Central memory CD8-positive, alpha-beta T cell (primary cell): Measurements from ENCODE around the gene NPTXR.
A peak's percentile ranks its signal among the peaks of the same experiment; 100 is the strongest.
"Not testable (repeated sequence)": the region's sequence is repeated elsewhere in the genome, so short reads cannot be mapped to it uniquely, and the experiment has no call there.

Experiments used
- ATAC-seq: fragments of 150-1000 bp; cut with Tn5 transposase; replicated peaks from 2 replicates; pipeline ENCODE4 v1.10.0; 2022; ENCODE audit warnings: mild to moderate bottlenecking, moderate FRiP score, moderate number of reproducible peaks; ENCODE audit not compliant: poor library complexity, severe bottlenecking; ENCODE audit errors: extremely low read depth
- DNase-seq, 2 donors: peaks; one replicate each; pipeline ENCODE4 v3.0.0; 2021; ENCODE audit warnings: low spot score in 2 of 2
- H3K27ac Mint-ChIP-seq: one replicate; pipeline ENCODE4 v1.8.0; 2022; ENCODE audit warnings: low read depth, mild to moderate bottlenecking, moderate library complexity, mixed read lengths
- H3K27me3 Mint-ChIP-seq: one replicate; pipeline ENCODE4 v1.8.0; 2022; ENCODE audit warnings: mixed read lengths
- H3K36me3 Mint-ChIP-seq: one replicate; pipeline ENCODE4 v1.8.0; 2022; ENCODE audit warnings: mild to moderate bottlenecking, moderate library complexity, mixed read lengths; ENCODE audit not compliant: insufficient read depth
- H3K4me1 Mint-ChIP-seq: one replicate; pipeline ENCODE4 v1.8.0; 2022; ENCODE audit warnings: mixed read lengths
- H3K4me3 Mint-ChIP-seq: one replicate; pipeline ENCODE4 v1.8.0; 2022; ENCODE audit warnings: mild to moderate bottlenecking, moderate library complexity, mixed read lengths
- H3K9me3 Mint-ChIP-seq: one replicate; pipeline ENCODE4 v1.8.0; 2022; ENCODE audit warnings: mixed read lengths

Gene NPTXR

DNA sequence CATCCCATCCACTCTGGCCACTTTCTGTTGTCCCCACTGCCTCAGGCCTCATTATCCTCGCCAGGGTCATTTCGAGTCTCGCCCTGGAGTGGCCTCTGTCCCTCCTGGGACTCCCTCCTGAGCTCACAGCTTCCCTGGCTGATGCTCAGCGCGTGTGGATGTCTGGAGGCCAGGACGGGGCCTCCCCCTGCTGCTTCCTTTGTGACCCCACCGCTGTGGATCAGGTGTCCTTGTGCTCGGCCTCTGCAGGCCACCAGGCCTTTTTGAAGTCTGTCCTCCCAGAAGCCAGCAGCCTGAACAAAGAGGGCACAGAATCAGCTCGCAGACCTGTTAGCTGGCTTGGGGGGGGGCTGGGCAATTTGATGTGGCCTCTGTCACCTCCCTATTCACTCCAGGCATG lies 14.7 kb upstream of the NPTXR start:
- ATAC-seq (no peak), DNase-seq (no peak)
- Mint-ChIP-seq H3K36me3 (peaks cover 2% of the 10 kb centered on the region), H3K4me3 (no peak overlapping the region), H3K4me1 (peaks cover 19% of the 10 kb centered on the region), H3K27ac (no peak overlapping the region), H3K9me3 (no peaks in the 10 kb centered on the region), H3K27me3 (no peaks in the 10 kb centered on the region)

DNA sequence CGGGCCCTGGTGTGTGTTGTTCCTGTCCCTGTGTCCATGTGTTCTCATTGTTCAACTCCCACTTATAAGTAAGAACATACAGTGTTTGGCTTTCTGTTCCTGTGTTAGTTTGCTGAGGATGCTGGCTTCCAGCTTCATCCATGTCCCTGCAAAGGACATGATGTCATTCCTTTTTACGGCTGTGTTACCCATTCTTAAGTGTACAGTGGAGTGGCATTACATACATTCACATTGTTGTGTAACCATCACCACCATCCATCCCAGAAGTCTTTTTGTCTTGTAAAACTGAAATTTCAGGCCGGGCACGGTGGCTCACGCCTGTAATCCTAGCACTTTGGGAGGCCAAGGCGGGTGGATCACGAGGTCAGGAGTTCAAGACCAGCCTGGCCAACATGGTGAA lies 10.6 kb upstream of the NPTXR start:
- not testable (repeated sequence) for H3K27me3 Mint-ChIP-seq, H3K27ac Mint-ChIP-seq, H3K9me3 Mint-ChIP-seq, DNase-seq, H3K4me3 Mint-ChIP-seq, ATAC-seq, H3K4me1 Mint-ChIP-seq, H3K36me3 Mint-ChIP-seq

- not testable (repeated sequence) for H3K36me3 Mint-ChIP-seq, H3K27me3 Mint-ChIP-seq, H3K9me3 Mint-ChIP-seq, ATAC-seq, H3K4me1 Mint-ChIP-seq, H3K27ac Mint-ChIP-seq, DNase-seq, H3K4me3 Mint-ChIP-seq
Observed at GRCh38 chr22:38853883-38854282, 10.1 kb upstream of the NPTXR start.

GRCh38 chr22:38853196-38853651 lies 9.4 kb upstream of the NPTXR start:
- Mint-ChIP-seq H3K9me3 (no peaks in the 10 kb centered on the region), H3K36me3 (no peaks in the 10 kb centered on the region), H3K27me3 (no peaks in the 10 kb centered on the region), H3K4me3 (no peak overlapping the region), H3K27ac (no peak overlapping the region), H3K4me1 (no peaks in the 10 kb centered on the region)
- no peak for ATAC-seq
- DNase-seq: no peak

DNA sequence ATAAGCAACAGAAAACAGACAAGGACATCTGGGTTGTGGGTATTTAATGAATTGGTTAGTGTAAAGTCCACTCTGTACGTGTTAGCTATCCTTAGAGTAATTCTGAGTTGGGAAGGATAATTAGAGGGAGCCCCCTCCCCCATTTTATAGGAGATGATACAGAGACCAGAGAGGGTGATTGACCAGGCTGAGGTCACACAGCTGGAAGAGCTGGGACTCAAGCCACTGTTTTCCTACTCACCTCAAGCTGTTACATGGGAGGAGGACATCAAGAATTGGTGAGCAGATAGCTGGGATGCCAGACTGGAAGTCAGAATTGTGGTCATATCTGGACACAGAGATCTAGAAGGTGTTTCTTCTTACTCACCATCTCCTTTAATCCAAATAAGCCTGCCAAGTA lies 8.7 kb upstream of the NPTXR start:
- Mint-ChIP-seq H3K27ac (no peak overlapping the region), H3K27me3 (no peaks in the 10 kb centered on the region), H3K36me3 (no peaks in the 10 kb centered on the region), H3K4me3 (no peak overlapping the region), H3K4me1 (no peaks in the 10 kb centered on the region), H3K9me3 (no peaks in the 10 kb centered on the region)
- DNase-seq: no peak
- no peak for ATAC-seq

- no peaks in the 10 kb centered on the region for H3K36me3 Mint-ChIP-seq
- DNase-seq (no peak), ATAC-seq (no peak)
- no peak overlapping the region for H3K27ac Mint-ChIP-seq
- H3K4me3 Mint-ChIP-seq: no peak overlapping the region
- no peaks in the 10 kb centered on the region for H3K4me1 Mint-ChIP-seq
- H3K9me3 Mint-ChIP-seq: no peaks in the 10 kb centered on the region
- H3K27me3 Mint-ChIP-seq: no peaks in the 10 kb centered on the region
Observed at GRCh38 chr22:38850941-38851849, 7.4 kb upstream of the NPTXR start.

DNA sequence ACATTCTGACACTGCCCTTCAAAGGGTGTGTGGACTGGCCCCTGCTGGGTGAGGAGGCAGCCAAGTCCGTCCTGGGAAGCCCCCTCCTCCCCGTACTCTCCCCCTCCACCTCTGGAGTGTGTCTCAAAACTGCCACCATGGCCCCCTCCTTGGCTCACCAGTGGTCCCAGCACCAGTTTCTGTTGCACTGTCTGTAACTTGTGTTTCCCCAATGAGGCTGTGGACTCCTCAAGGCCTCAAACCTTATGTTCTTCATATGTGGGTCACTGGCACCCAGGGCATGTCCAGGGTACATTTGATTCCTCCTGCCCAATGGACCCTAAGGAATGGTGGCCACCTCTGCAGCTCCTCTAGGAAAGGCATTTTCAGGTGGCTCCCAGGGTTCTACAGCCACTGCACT lies 6.6 kb upstream of the NPTXR start:
- Mint-ChIP-seq H3K36me3 (no peaks in the 10 kb centered on the region), H3K27me3 (no peaks in the 10 kb centered on the region), H3K4me1 (no peaks in the 10 kb centered on the region), H3K27ac (no peak overlapping the region), H3K4me3 (no peak overlapping the region), H3K9me3 (no peaks in the 10 kb centered on the region)
- no peak for ATAC-seq
- DNase-seq: no peak

- no peak for ATAC-seq
- H3K9me3 Mint-ChIP-seq: no peaks in the 10 kb centered on the region
- no peaks in the 10 kb centered on the region for H3K27me3 Mint-ChIP-seq
- no peak overlapping the region for H3K4me3 Mint-ChIP-seq
- H3K4me1 Mint-ChIP-seq: no peaks in the 10 kb centered on the region
- H3K27ac Mint-ChIP-seq: no peak overlapping the region
- H3K36me3 Mint-ChIP-seq: no peaks in the 10 kb centered on the region
- no peak for DNase-seq
Observed at GRCh38 chr22:38849811-38850210, 6.0 kb upstream of the NPTXR start.

DNA sequence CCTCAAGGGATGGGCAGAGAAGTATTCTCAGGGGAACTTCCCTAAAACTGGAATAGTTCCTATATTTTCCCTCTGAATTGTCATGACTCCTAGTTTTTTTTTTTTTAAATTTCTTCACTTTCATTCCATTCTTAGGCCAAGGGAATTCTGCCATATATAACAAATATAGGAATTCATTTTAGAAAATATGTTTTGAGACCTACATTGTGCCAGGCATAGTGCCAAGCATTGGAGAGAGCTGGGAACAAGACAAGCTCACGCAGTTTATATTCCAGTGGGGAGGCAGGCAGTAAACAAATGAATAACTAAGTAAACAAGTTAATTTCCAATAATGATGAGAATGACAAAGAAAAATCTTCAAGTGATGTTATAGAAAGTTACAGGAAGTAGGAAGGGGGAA lies 2.6 kb upstream of the NPTXR start:
- H3K27me3 Mint-ChIP-seq: peaks cover 10% of the 10 kb centered on the region
- peaks cover 4% of the 10 kb centered on the region for H3K36me3 Mint-ChIP-seq
- H3K27ac Mint-ChIP-seq: no peak overlapping the region
- H3K9me3 Mint-ChIP-seq: no peaks in the 10 kb centered on the region
- no peak for ATAC-seq
- peaks cover 17% of the 10 kb centered on the region for H3K4me1 Mint-ChIP-seq
- no peak for DNase-seq
- no peak overlapping the region for H3K4me3 Mint-ChIP-seq

GRCh38 chr22:38845004-38845740 lies 1.3 kb upstream of the NPTXR start:
- ATAC-seq: no peak
- Mint-ChIP-seq H3K27me3 (peaks cover 10% of the 10 kb centered on the region), H3K9me3 (no peaks in the 10 kb centered on the region), H3K4me3 (peak overlapping the region; percentile 57), H3K4me1 (peaks cover 26% of the 10 kb centered on the region), H3K36me3 (peaks cover 4% of the 10 kb centered on the region), H3K27ac (no peak overlapping the region)
- no peak for DNase-seq

DNA sequence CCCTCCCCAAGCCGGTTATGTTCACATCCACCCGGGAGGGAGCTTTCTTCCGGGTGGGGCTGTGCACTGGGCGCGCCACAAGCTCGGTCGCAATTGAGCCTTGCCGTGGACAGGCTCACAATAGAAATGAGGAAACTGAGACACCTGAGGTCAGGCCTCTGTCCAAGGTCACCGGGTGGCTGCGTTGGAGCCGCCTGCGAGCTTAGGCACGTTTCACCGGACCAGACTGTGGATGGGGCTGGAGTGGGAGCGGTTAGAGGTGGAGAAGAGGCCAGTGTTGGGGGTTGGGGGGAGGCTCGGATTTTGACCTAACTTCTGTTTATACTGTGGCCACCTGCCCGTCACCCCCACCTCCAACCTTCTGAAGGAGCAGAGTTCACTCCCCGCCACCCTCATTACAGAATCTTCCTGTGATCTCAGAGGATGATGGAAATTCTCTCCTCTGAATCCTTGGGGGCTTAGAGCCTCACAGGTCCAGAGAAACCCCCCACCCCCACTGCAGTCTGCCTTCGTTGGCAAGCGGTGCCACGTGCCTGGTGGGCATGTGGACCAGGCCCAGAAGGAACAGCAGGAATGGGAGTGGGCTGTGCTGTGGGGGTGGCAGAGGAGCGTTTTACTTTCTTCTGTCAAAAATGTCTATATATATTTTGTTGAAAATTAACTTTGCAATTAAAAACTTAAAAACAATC lies 631 bp upstream of the NPTXR start:
- Mint-ChIP-seq H3K36me3 (peaks cover 4% of the 10 kb centered on the region), H3K27me3 (peaks cover 10% of the 10 kb centered on the region), H3K27ac (peak overlapping the region; percentile 46), H3K4me3 (peak overlapping the region; percentile 57), H3K9me3 (no peaks in the 10 kb centered on the region), H3K4me1 (peaks cover 33% of the 10 kb centered on the region)
- ATAC-seq (no peak), DNase-seq (no peak)

- DNase-seq (peak; percentile 27 to 38), ATAC-seq (peak; percentile 86)
- no peaks in the 10 kb centered on the region for H3K9me3 Mint-ChIP-seq
- H3K4me3 Mint-ChIP-seq: peak overlapping the region; percentile 81
- peaks cover 10% of the 10 kb centered on the region for H3K27me3 Mint-ChIP-seq
- no peak overlapping the region for H3K27ac Mint-ChIP-seq
- peaks cover 33% of the 10 kb centered on the region for H3K4me1 Mint-ChIP-seq
- peaks cover 4% of the 10 kb centered on the region for H3K36me3 Mint-ChIP-seq
Observed at GRCh38 chr22:38843201-38843656, 599 bp downstream of the NPTXR start.
